ENCODE results near the gene FLNA. TPM values are rescaled to one million over a fixed set of nuclear protein-coding genes. Genes with fewer than 3 reads are reported as not detected.

Gene FLNA
- total and polyA plus RNA-seq, 2 of the 13 experiments (the other 11 are each of a cell fraction or from before 2014, with no cell fraction given) = 83.4 to 174 TPM

DNA sequence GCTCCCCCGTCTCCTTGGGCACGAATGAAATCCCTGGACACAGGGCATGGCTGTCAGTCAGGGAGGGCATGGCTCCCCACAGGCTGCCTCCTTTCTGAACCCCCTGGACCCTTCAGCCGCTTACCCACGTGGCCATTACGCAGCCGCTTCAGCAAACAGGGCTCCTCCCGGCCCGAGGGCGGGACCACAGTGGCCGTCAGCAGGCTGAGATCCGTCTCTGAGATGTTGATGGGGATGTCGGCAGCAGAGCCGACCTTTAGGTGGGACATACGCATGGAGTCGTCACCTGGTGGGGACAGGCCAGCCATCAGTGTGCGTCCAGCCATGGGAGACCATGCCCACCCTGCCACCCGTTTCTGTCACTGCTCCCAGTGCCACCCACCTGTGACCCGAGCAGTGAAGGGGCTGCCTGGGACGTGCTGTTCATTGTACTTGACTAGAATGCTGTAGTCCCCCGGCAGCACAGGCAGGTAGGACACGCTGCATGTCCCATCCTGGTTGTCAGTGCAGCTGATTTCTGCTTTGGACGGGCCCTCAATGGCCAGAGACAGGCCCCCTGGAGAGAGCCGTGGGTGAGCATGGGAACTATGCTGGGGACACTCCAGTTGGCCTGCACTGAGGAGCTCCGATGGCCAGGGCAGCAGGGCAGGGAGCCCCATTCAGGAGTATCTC, 21.1 kb downstream of the FLNA start (continued):
- TF ChIP-seq AKNA (CRISPR knock-in tag; IDR thresholded peaks at IDR 0.05; ENCODE audit: borderline replicate concordance) (no peak), ZMYM3 (CRISPR knock-in tag; IDR thresholded peaks at IDR 0.05) (no peak), GABPA (IDR thresholded peaks at IDR 0.05; ENCODE audit: low read depth, low read length) (no peak), GABPA (CRISPR knock-in tag; IDR thresholded peaks at IDR 0.05; ENCODE audit: low read depth) (no peak), ATF7-NPFF (CRISPR knock-in tag; IDR thresholded peaks at IDR 0.05; ENCODE audit: low read depth) (no peak), MBD4 (IDR thresholded peaks at IDR 0.05; ENCODE audit: borderline replicate concordance, low read length) (no peak)

DNA sequence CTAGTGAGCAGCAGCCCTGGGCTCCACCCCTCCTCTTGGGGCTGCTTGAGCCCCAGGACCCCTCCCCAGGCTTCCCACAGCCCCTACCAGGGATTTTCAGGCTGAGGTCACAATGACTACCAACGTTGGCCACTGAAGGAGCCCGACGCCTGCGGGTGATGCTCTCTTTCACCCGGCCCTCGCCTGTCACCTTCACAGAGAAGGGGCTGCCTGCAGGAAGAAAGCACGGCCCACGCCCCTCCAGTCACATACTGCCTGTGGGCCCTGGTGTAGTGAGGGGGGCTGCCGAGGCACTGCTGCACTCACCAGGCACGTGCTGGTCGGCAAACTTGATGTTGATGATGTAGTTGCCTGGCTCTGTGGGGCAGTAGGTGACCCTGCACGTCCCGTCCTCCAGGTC, 22.0 kb downstream of the FLNA start:
- intact Hi-C loops (cut with micrococcal nuclease; ENCODE audit: unreplicated experiment) (no loop called here), in situ Hi-C loops (cut with HindIII; ENCODE audit: extremely low pct_ligation_motif_present, low pct_unique_long_range_greater_than_20kb) (no loop called here)
- WGBS (ENCODE audit: low lambda C conversion rate) = 100% methylated on average over 1 of the region's 13 CpGs
- no peak overlapping the region for H3K27ac ChIP-seq (ENCODE audit: extremely low read length, insufficient read depth, low read length)
- TSS peak; percentile 49 for BruUV-seq (replicated peaks)
- FAIRE-seq (no peak), ATAC-seq (no peak), DNase-seq (ENCODE audit: low spot score) (no peak)
- H2AFZ ChIP-seq (ENCODE audit: low read length) = no peak overlapping the region
- no peaks in the 10 kb centered on the region for H3K79me2 ChIP-seq (ENCODE audit: insufficient read depth, low read length)
- H3K27me3 ChIP-seq (ENCODE audit: control insufficient read depth in 1 of 2, insufficient read depth in 2 of 2, low read length in 2 of 2) = no peaks in the 10 kb centered on the region
- no peaks in the 10 kb centered on the region for H4K20me1 ChIP-seq (ENCODE audit: insufficient read depth, low read length)
- peaks cover 1% of the 10 kb centered on the region; the same call in 1 of the 2 replicates for H3K4me1 ChIP-seq (ENCODE audit: insufficient read depth, low read length)
- no peak overlapping the region for H3K4me2 ChIP-seq (ENCODE audit: low read depth, low read length)
- H3K4me3 ChIP-seq (replicated peaks in 1 of 3; ENCODE audit: insufficient read depth in 1 of 3, low read depth in 2 of 3, low read length in 3 of 3) = no peak overlapping the region
- H3K36me3 ChIP-seq (replicated peaks in 1 of 2; ENCODE audit: control insufficient read depth in 1 of 2, insufficient read depth in 2 of 2, low read length in 2 of 2) = peaks cover 11 to 33% of the 10 kb centered on the region in 2 experiments; a peak in 4 of 5 replicates
- ChIA-PET POLR2A (no interaction called here), CTCF (ENCODE audit: low intra/inter-chr PET ratio, low total read pairs) (no interaction called here)
- H3K9me3 ChIP-seq (ENCODE audit: low read length) = no peaks in the 10 kb centered on the region
- H3K9ac ChIP-seq (ENCODE audit: insufficient read depth, low read depth, low read length) = no peak overlapping the region
- no peak for TF ChIP-seq POLR2G (IDR thresholded peaks at IDR 0.05; ENCODE audit: low read depth, low read length)
- no peak for TF ChIP-seq AKAP8 (CRISPR knock-in tag; IDR thresholded peaks at IDR 0.05)
- no peak for TF ChIP-seq HNRNPL (IDR thresholded peaks at IDR 0.05; ENCODE audit: low read depth, low read length)
- no peak for TF ChIP-seq SMC3 (IDR thresholded peaks at IDR 0.05; ENCODE audit: low read length)
- TF ChIP-seq ZBTB37 (CRISPR knock-in tag; IDR thresholded peaks at IDR 0.05) = no peak
- TF ChIP-seq ZNF232 (CRISPR knock-in tag; IDR thresholded peaks at IDR 0.05; ENCODE audit: borderline replicate concordance) = no peak
- no peak for TF ChIP-seq ZNF775 (CRISPR knock-in tag; IDR thresholded peaks at IDR 0.05; ENCODE audit: borderline replicate concordance)
- TF ChIP-seq KDM5A (IDR thresholded peaks at IDR 0.05; ENCODE audit: borderline replicate concordance, low read length) = no peak
- TF ChIP-seq, protein P1, sequence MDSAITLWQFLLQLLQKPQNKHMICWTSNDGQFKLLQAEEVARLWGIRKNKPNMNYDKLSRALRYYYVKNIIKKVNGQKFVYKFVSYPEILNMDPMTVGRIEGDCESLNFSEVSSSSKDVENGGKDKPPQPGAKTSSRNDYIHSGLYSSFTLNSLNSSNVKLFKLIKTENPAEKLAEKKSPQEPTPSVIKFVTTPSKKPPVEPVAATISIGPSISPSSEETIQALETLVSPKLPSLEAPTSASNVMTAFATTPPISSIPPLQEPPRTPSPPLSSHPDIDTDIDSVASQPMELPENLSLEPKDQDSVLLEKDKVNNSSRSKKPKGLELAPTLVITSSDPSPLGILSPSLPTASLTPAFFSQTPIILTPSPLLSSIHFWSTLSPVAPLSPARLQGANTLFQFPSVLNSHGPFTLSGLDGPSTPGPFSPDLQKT (CRISPR knock-in tag; IDR thresholded peaks at IDR 0.05; ENCODE audit: borderline replicate concordance) = no peak
- no peak for TF ChIP-seq TEAD2 (CRISPR knock-in tag; IDR thresholded peaks at IDR 0.05)
- TF ChIP-seq ZNF207 (IDR thresholded peaks at IDR 0.05; ENCODE audit: borderline replicate concordance) = no peak

Data from HepG2 (cell line).